ENCODE data around the gene TIA1. TPM values are rescaled to one million over a fixed set of nuclear protein-coding genes. Genes with fewer than 3 reads are reported as not detected.

Gene TIA1
- total RNA-seq, 2 experiments from 2014 or later = 121 to 129 TPM

GRCh38 chr2:70242552-70242951 is 5.9 kb downstream of the TIA1 start:
- intact Hi-C loops (cut with micrococcal nuclease; ENCODE audit: unreplicated experiment) = no loop called here
- CTCF ChIA-PET (ENCODE audit: unreplicated experiment) = no interaction called here
- POLR2A ChIA-PET = interaction anchor here (0.7 kb wide), 1 partner anchor 807 kb away, joined by 5 read pairs; no protein-coding TSS in a partner anchor
- no peak overlapping the region for H3K4me2 ChIP-seq (ENCODE audit: low read length)
- no peak overlapping the region for H3K4me3 ChIP-seq (ENCODE audit: low read depth, low read length, poor library complexity, severe bottlenecking)
- H3K4me1 ChIP-seq (ENCODE audit: insufficient read depth, low read length, poor library complexity, severe bottlenecking) = peaks cover 22% of the 10 kb centered on the region
- H3K9me3 ChIP-seq (ENCODE audit: low read length) = peaks cover 8% of the 10 kb centered on the region; the same call in 1 of the 2 replicates
- no peak overlapping the region for H3K27ac ChIP-seq (ENCODE audit: low read depth, low read length, poor library complexity, severe bottlenecking)
- H3K79me2 ChIP-seq (ENCODE audit: insufficient read depth, low read depth, low read length) = peaks cover 100% of the 10 kb centered on the region
- H3K36me3 ChIP-seq (ENCODE audit: insufficient read depth, low read length) = peaks cover 75% of the 10 kb centered on the region
- H2AFZ ChIP-seq (ENCODE audit: low read length) = no peak overlapping the region
- TF ChIP-seq EZH2phosphoT487 (IDR thresholded peaks at IDR 0.05; ENCODE audit: borderline replicate concordance, low read depth, low read length) (no peak), CTCF (conservative IDR thresholded peaks at IDR 0.05; ENCODE audit: low read length) (no peak)
- DNase-seq (ENCODE audit: low spot score) = no peak
- BruUV-seq (replicated peaks) = no TSS peak
- H3K9me2 ChIP-seq (ENCODE audit: insufficient read depth, low read length) = no peaks in the 10 kb centered on the region
- H4K20me1 ChIP-seq (ENCODE audit: insufficient read depth, low read length) = peaks cover 20% of the 10 kb centered on the region

GRCh38 chr2:70241340-70241739 is 7.1 kb downstream of the TIA1 start:
- BruUV-seq (replicated peaks) = no TSS peak
- peaks cover 8% of the 10 kb centered on the region; the same call in 1 of the 2 replicates for H3K9me3 ChIP-seq (ENCODE audit: low read length)
- no peak for TF ChIP-seq CTCF (conservative IDR thresholded peaks at IDR 0.05; ENCODE audit: low read length)
- no peak for TF ChIP-seq EZH2phosphoT487 (IDR thresholded peaks at IDR 0.05; ENCODE audit: borderline replicate concordance, low read depth, low read length)
- H3K27ac ChIP-seq (ENCODE audit: low read depth, low read length, poor library complexity, severe bottlenecking) = no peak overlapping the region
- peaks cover 100% of the 10 kb centered on the region for H3K79me2 ChIP-seq (ENCODE audit: insufficient read depth, low read depth, low read length)
- H3K36me3 ChIP-seq (ENCODE audit: insufficient read depth, low read length) = peaks cover 86% of the 10 kb centered on the region
- no peak overlapping the region for H3K4me3 ChIP-seq (ENCODE audit: low read depth, low read length, poor library complexity, severe bottlenecking)
- POLR2A ChIA-PET = interaction anchor here (0.9 kb wide), 1 partner anchor 17 kb away, joined by 3 read pairs; the partner anchor contains the start of gene PCYOX1
- H3K4me1 ChIP-seq (ENCODE audit: insufficient read depth, low read length, poor library complexity, severe bottlenecking) = peaks cover 18% of the 10 kb centered on the region
- H2AFZ ChIP-seq (ENCODE audit: low read length) = no peak overlapping the region
- no peak overlapping the region for H3K4me2 ChIP-seq (ENCODE audit: low read length)
- CTCF ChIA-PET (ENCODE audit: unreplicated experiment) = no interaction called here
- intact Hi-C loops (cut with micrococcal nuclease; ENCODE audit: unreplicated experiment) = no loop called here
- DNase-seq (ENCODE audit: low spot score) = no peak
- H3K9me2 ChIP-seq (ENCODE audit: insufficient read depth, low read length) = no peaks in the 10 kb centered on the region
- peaks cover 16% of the 10 kb centered on the region for H4K20me1 ChIP-seq (ENCODE audit: insufficient read depth, low read length)

GRCh38 chr2:70240599-70240998 is 7.8 kb downstream of the TIA1 start:
- TF ChIP-seq EZH2phosphoT487 (IDR thresholded peaks at IDR 0.05; ENCODE audit: borderline replicate concordance, low read depth, low read length) = no peak
- Histone ChIP-seq H3K4me1 (ENCODE audit: insufficient read depth, low read length, poor library complexity, severe bottlenecking) (peaks cover 11% of the 10 kb centered on the region), H3K4me3 (ENCODE audit: low read depth, low read length, poor library complexity, severe bottlenecking) (no peak overlapping the region), H3K27ac (ENCODE audit: low read depth, low read length, poor library complexity, severe bottlenecking) (no peak overlapping the region), H3K36me3 (ENCODE audit: insufficient read depth, low read length) (peaks cover 86% of the 10 kb centered on the region), H3K4me2 (ENCODE audit: low read length) (no peak overlapping the region), H2AFZ (ENCODE audit: low read length) (no peak overlapping the region), H4K20me1 (ENCODE audit: insufficient read depth, low read length) (peaks cover 16% of the 10 kb centered on the region), H3K79me2 (ENCODE audit: insufficient read depth, low read depth, low read length) (peaks cover 100% of the 10 kb centered on the region), H3K9me2 (ENCODE audit: insufficient read depth, low read length) (no peaks in the 10 kb centered on the region), H3K9me3 (ENCODE audit: low read length) (peaks cover 8% of the 10 kb centered on the region; the same call in 1 of the 2 replicates)
- ChIA-PET CTCF (ENCODE audit: unreplicated experiment) (no interaction called here), POLR2A (interaction anchor here (0.7 to 1.1 kb wide), 2 partner anchors 11 to 16 kb away, joined by 3 read pairs; no protein-coding TSS in a partner anchor)
- no TSS peak for BruUV-seq (replicated peaks)
- intact Hi-C loops (cut with micrococcal nuclease; ENCODE audit: unreplicated experiment) = no loop called here
- DNase-seq (ENCODE audit: low spot score) = no peak
